PC-9 (cell line): ENCODE measurements around the gene IL16.

ENCODE experiments used
- EZH2 ChIP-seq: fragments of 200-600 bp; sonication (generic); IDR thresholded peaks from 2 replicates; pipeline ENCODE4 v1.8.0; 2017; ENCODE audit warnings: antibody characterized with exemption, low read depth
- TF ChIP-seq, protein P1 (sequence below): fragments of 200-600 bp; sonication (generic); conservative IDR thresholded peaks from 2 replicates; pipeline ENCODE4 v1.6.1; 2017; ENCODE audit warnings: mixed run types, antibody characterized with exemption, mild to moderate bottlenecking, moderate library complexity

DNA sequence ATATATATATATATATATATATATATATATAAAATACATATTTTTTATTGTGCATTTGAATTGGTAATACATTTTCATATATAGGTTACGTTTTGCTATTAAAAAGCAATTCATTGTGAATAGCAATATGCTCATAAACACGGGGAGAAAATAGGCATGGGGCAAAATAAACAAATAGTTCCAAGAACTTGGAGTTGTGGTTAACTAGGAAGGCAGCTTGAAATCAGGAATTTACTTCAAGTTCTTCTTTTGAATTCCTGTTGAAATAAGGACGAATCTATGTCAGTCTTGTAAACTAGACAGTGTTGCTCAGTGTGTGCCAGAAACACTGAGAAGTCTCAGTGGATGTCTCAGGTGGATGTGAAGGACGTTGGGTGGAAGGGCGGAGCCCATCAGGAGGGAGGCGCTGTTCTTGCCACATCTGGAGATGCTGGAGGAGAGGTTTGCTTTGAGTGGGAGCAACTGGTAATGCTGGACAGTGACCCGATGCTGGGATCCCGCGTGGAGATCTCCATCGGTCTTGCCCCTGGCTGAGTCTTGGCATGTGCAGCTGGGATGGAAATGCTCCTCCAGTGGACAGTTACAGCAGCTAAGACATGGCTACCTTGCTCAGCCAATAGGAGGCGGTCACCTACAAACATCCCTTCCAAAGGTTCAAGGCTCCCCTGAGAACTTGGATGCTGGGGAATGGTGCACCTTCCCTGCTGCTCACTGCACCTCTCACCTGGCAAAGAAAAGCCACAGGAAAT is 2.5 kb downstream of the IL16 start:
- TF ChIP-seq, protein P1, sequence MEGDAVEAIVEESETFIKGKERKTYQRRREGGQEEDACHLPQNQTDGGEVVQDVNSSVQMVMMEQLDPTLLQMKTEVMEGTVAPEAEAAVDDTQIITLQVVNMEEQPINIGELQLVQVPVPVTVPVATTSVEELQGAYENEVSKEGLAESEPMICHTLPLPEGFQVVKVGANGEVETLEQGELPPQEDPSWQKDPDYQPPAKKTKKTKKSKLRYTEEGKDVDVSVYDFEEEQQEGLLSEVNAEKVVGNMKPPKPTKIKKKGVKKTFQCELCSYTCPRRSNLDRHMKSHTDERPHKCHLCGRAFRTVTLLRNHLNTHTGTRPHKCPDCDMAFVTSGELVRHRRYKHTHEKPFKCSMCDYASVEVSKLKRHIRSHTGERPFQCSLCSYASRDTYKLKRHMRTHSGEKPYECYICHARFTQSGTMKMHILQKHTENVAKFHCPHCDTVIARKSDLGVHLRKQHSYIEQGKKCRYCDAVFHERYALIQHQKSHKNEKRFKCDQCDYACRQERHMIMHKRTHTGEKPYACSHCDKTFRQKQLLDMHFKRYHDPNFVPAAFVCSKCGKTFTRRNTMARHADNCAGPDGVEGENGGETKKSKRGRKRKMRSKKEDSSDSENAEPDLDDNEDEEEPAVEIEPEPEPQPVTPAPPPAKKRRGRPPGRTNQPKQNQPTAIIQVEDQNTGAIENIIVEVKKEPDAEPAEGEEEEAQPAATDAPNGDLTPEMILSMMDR, result no peak
- TF ChIP-seq EZH2, result no peak
